Adrenal gland (tissue), 5 donors: ENCODE data around the gene COA1.

Source experiments
- POLR2A ChIP-seq, 2 donors: fragments of 450-650 bp; IDR thresholded peaks; one replicate each; pipeline ENCODE4 v1.6.1; 2017; ENCODE audit warnings: antibody characterized with exemption in 2 of 2, mild to moderate bottlenecking in 2 of 2, moderate library complexity in 1 of 2
- TF ChIP-seq, protein P1 (sequence below), 6 experiments: fragments of 450-650 bp in 4 of 6; fragments of 200-600 bp in 2 of 6; sonication (generic) in 1 of 6; IDR thresholded peaks; 1 replicate in 5 of 6; 2 replicates in 1 of 6; pipeline versions ENCODE4 v1.5.1 to v1.8.0; 2016 to 2021; ENCODE audit warnings: antibody characterized with exemption in 6 of 6, mild to moderate bottlenecking in 2 of 6, moderate library complexity in 1 of 6
- donor health status: DM: no; HTN: no; CAD: no.

DNA sequence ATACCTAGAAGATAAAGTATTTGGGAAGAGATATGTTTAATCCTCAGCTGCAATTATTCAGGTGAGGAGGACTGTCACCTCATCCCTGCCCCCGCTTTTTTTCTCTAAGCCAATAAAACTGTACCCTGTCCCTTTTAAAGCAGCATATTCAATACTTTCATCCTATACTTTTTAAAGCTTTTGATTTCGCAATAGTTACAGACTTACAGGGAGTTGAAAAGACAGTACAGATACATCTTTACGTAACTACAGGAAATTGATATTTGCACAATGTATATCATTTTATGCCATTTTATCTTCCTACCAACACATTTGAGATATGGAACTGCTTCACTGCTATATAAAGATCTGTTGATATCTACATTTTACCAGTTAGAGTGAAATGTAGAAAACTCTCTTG, 98.8 kb downstream of the COA1 start:
- TF ChIP-seq, protein P1, sequence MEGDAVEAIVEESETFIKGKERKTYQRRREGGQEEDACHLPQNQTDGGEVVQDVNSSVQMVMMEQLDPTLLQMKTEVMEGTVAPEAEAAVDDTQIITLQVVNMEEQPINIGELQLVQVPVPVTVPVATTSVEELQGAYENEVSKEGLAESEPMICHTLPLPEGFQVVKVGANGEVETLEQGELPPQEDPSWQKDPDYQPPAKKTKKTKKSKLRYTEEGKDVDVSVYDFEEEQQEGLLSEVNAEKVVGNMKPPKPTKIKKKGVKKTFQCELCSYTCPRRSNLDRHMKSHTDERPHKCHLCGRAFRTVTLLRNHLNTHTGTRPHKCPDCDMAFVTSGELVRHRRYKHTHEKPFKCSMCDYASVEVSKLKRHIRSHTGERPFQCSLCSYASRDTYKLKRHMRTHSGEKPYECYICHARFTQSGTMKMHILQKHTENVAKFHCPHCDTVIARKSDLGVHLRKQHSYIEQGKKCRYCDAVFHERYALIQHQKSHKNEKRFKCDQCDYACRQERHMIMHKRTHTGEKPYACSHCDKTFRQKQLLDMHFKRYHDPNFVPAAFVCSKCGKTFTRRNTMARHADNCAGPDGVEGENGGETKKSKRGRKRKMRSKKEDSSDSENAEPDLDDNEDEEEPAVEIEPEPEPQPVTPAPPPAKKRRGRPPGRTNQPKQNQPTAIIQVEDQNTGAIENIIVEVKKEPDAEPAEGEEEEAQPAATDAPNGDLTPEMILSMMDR (IDR thresholded peaks at IDR 0.05): no peak
- TF ChIP-seq POLR2A (IDR thresholded peaks at IDR 0.05): no peak
